Measurements from ENCODE around the gene ADRA2C.

ADRA2C gene

DNA sequence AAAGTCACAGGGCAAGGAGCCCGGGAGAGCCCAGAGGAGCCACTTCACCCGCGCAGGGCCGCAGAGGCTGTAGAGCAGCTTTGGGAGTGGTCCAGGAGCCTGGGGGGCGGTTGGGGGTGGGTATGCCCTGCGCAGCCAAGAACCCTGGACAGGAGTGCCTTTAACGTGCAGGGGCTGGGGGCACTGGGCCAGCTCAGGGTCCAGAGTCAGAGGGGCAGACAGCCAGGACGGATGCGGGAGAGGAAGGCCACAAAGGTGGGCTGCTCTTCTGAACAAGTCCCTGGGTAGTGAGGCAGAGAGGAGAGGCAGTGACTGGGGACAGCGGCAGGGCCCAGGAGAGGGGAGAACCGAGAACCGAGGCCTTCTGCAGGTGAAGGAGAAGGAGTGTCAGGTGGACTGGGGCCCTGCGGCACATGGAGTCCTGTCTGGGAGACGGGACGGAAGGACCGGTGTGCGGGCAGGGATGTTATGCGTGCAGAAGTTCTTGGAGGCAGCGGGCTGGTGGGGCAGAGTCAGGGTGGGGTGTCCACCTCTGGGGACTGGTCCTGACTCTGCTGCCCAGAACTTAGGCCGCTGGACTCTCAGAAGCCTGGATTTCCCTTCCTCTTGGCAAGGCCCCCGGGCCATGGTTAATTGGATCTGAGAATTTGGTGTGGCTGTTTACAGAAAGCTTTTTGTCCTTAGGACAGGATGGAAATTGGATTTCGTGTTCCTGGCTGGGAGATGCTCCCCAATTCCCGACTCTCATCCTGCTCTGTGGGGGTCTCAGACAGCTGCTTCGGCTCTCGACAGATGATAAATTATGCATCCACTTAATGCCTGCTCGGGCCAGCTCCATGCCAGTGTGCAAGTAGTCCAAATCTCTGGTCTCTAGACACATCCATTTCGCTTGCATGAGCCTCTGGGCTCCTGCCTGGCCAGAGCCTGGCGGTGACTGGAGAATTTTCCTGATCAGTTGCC, 31.9 kb downstream of the ADRA2C start:
- no peak for DNase-seq (ENCODE audit: low read depth)

DNA sequence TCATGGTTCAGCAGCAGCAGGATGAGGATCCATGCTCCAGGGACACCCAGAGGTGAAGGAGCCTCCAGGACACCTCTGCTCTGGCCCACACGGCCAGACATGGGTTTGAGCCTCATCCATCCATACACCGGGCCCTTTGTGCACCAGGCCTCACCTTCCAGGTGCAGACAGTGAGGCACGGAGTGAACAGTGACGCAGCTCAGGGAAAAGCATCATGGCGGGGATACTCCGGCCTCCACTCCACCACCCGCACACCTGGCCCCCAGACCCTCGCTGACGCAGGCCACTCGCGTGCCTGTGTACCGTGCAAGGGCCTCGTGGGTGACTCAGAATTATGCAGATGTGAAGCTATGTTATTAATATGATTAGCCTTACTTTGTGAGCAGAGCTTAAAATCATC, 33.3 kb downstream of the ADRA2C start:
- DNase-seq (ENCODE audit: low read depth): no peak

DNA sequence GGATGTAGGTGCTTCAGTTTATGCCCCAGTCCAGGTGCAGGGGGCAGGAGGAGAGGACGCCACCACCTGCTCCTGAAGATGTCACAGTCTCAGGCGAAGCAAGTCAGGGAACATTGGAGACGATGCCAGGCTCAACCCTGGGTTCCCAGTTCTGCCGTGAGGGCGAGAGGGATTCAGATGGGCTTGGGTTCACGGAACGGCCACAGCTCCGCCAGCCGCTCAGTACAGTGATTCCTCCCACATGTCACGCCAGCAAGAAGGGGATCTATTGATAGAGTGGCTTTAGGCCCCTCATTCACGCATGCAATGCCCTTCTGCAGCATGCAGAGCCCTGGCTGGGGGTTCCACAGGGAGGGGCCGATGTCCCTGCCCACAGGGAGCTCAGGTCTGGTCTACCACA, 34.2 kb downstream of the ADRA2C start:
- no peak for DNase-seq (ENCODE audit: low read depth)

DNA sequence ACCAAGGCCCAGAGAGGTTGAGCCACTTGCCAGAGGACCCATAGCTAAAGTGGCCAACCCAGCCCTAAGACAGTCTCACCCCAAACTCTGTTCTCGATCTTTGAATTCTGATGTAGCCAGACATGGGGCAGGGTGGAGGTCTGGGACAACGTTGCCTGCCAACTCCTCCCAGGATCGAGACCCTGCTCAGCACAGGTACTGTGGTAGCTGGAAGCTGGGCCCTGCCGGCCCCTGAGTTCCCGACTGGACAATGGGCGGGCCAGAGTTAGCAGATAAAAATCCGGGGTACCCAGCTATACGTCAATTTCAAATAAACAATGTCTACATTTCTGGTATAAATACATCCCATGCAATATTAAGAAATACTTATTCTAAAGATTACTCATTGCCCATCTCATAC, 35.3 kb downstream of the ADRA2C start:
- no peak for DNase-seq (ENCODE audit: low read depth)

DNA sequence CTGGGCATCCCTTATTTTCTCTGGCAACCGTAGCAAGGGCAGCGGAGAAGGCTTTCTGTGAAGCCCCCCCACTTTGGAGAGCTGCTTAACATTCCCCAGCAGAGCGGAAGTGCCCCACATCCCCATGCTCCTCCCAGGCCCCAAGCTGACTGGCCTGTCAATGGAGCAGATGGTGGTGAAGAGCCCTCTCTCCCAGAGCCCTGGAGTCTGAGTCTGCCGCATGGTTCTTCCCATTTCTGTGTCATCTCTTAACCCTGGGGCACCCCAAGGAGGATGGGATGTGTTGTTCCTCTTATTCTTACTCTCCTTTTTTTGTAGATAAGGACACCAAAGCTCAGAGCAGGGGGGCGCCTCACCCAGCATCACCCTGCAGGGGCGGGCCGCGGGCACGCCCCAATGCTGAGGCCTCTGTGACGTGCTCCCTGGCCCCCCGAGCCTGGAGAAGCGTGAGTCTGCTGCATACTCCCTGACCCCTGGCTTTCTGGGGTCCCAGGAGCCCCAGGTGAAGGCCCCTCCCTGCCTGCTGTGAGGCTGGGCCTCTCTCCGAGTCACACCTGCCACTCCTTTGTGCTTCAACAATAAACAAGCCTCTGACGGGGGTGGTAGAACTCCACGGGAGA, 35.9 kb downstream of the ADRA2C start:
- no peak for DNase-seq (ENCODE audit: low read depth)

DNA sequence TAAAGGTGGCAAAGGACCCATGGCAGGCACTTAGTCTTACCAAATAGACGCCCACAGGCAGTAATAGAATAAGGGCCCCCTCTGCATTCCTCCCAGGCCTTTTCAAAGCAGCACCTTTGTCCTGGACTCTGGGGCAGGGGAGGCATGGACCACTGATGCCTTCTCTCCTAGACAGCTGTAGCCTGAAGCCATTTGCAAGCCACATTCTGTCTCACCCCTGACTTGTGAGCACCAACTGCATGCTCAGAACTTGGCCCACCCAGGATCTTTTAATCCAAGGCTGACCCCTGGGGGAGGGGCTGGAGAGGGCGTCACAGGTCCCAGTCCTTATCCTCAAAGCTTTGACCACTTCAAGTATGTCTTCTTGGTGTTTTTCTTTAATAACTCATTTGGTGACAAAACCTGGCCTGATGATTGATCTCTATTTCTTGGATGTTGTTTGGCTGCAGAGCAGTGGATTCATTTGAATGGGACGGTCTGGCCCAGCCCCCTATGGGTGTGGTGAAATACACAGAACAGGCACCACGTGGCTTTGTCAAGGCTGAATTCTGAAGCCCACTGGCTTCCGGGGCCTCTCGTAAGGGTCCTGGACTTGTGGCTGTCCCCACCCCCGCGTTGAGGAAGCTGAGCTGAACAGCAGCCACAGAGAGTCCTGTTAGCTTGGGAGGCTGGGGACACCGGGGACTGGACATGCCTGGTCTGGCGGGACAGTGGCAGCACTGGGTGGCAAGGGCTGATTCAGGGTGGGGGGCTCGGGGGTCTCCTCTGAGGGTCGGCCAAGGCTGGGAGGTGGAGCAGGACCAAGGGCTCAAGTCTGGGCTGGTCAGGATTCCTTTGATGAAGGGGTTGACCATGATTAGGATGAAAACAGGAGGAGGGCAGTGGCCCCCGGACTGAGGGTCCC, 36.6 kb downstream of the ADRA2C start:
- DNase-seq (ENCODE audit: low read depth): no peak

DNA sequence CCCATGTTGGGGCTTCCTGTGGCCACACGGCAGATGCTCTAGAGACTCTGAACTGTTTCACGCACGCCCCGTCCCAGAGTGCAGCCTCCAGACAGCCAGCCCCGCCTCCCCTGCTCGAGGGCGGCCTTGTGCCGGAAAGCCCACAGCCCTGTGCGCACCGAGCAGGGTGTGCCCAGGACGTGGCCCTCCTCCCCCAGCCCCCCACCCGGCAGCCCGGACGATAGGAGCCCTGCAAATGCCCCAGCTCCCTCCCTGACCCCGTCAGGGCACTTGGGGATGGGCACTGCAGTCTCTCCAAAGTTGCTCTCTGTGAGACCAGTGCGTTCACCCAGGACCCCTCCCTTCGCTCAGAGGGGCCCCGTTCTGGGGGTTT, 37.3 kb downstream of the ADRA2C start:
- DNase-seq (ENCODE audit: low read depth): no peak

DNA sequence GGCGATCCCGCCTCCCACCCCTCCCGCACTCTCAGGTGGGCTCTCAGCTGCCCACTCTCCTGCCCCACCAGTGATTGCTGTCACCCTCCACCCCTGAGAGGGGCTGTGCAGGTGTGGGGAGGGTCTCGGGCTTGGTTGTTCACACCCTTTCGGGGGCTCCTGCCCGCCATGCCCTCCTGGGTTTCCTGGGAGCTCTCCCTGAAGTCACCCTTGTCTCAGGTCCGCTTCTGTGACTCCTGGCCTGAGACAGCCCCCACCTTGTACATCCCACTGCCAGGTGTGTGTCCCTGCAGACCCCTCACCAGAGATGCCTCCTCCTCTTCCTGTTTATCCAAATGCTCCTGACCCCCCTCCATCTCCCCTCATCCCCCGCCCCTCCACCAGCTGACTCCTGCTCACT, 37.8 kb downstream of the ADRA2C start:
- no peak for DNase-seq (ENCODE audit: low read depth)

DNA sequence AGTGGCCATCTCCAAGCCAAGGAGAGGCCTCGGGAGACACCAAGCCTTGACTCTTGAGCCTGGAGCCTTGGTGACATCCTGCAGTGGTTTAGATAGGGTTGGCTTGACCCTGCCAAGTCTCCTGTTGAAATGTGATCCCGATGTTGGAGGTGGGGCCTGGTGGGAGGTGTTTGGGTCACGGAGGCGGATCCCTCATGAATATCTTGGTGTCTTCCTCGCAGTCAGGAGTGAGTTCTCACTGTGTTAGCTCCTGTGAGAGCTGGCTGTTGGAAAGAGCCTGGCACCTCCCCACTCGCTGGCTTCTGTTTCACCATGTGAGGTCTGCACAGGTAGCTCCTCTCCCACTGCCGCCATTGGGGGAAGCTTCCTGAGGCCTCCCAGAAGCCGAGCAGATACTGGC, 38.8 kb downstream of the ADRA2C start:
- no peak for DNase-seq (ENCODE audit: low read depth)

DNA sequence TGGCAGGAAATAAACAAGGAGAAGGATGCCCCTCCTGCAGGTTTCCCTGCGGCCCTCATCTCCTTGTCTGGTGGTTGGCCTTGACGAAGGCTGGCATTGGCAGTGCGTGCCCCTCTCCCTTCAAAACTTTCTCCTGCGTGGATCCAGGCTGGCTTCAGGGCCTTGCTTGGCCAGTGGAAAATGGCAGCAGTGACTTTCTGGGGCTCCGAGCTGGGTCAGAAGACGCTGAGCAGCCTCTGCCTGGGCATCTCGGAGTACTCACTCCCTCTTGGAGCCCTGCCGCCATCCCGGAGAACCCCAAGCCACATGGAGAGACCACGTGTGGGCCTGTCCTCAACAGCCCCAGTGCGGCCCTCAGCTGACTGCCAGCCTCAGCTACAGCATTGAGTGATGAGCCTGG, 39.5 kb downstream of the ADRA2C start:
- DNase-seq (ENCODE audit: low read depth): no peak

DNA sequence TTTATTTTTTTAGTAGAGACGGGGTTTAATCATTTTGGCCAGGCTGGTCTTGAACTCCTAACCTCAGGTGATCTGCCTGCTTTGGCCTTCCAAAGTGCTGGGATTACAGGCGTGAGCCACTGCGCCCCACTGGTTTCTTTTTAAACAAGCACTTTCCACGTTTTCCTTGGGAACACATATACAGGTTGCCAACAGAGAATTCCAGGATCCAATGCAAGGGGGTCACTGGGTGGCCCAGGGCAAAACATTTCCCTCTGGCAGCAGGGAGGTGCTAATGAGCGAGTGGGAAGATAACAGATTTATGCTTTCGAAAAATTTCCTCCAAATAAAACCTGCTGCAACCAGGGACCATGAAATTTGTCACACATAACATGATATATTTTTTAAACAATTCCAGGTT, 41.1 kb downstream of the ADRA2C start:
- no peak for DNase-seq (ENCODE audit: low read depth)

DNA sequence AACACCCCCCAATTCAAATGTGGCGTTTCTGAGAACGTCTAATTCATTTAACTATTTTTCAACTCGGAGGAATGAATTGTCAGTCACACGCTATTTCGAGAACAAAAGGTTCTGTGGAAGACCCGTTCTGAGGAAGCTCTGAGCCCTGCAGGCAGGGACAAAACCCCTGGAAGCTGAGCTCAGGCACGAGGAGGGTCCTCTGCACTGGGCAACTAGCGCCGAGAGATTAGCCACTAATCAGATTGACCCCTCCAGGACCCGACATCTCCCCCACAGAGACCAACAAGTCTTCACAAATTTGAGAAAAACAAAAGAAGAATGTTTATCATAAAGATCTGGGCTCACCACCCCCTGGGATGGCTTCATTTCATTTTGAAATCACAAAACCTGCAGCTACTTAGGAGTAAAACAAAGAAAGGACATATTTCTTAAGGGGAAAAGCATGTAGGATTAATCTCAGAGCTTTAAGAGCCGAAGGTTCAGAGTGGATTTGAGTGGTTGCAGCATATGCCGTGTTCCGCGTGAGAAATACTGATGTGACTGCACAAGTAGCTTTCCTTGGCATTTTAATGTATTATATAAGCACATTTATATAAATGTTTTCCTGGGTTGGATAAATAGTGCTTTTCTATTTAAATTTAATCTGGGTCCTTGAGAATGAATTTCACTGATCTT, 41.8 kb downstream of the ADRA2C start:
- DNase-seq (ENCODE audit: low read depth): no peak

DNA sequence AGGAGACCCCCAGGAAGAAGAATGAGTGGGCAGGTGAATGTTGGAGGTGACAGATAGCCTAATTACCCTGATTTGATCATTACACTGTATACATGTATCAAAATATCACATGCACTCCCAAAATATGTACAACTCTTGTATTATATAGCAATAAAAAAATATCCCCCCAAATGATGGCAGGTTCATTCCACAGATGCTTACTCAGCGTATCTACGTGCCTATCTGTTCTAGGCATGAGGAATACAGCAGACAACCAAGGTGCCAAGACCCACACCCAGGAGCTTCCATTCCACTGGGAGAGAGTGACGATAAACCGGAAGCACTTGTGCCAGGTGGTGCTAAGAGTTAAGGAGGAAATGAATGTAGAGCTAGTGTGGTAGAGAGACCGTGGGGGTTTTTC, 42.4 kb downstream of the ADRA2C start:
- DNase-seq (ENCODE audit: low read depth): no peak

DNA sequence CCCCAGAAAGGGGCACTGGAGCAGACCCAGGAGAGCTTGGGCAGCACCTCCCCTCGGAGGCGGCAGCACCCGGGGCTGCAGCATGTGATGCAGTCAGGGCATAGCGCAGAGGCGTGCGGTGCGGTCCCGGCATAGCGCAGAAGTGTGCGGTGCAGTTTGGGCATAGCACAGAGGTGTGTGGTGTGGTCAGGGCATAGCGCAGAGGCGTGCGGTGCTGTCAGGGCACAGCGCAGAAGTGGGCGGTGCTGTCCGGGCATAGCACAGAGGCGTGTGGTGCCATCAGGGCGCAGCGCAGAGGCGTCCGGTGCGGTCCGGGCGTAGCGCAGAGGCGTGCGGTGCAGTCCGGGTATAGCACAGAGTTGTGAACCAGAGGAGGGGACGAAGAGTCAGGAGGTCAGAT, 42.8 kb downstream of the ADRA2C start:
- DNase-seq (ENCODE audit: low read depth): no peak

DNA sequence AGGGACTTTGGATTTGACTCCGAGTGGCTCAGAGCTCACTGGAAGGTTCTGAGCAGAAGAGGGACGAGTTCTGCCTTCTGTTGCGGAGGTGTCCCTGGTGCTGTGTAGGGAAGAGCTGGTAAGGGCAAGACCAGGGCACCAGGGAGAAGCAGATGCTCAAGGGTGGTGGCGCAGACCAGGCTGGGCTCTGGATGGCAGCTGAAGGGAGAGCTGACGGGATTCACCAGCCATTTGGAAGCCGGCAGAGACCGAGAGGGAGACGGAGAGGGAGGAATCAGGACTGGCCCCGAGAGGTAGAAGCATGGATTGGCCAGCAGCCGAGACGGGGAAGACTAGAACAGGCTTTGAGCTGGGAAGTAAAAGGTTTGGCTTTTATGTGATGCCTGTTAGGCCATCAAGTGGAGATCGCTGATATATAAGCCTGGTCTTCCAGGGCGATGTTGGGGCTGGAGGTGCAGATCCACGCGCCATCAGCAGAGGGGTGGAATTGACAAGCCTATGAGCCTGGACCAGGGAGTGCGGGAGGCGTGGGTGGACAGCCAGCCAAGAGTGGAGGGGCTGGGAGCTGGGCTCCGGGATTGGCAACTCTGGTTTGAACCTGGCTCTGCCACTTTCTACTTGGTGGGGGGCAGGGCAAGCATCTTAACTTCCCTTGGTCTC, 43.4 kb downstream of the ADRA2C start:
- DNase-seq (ENCODE audit: low read depth): no peak

DNA sequence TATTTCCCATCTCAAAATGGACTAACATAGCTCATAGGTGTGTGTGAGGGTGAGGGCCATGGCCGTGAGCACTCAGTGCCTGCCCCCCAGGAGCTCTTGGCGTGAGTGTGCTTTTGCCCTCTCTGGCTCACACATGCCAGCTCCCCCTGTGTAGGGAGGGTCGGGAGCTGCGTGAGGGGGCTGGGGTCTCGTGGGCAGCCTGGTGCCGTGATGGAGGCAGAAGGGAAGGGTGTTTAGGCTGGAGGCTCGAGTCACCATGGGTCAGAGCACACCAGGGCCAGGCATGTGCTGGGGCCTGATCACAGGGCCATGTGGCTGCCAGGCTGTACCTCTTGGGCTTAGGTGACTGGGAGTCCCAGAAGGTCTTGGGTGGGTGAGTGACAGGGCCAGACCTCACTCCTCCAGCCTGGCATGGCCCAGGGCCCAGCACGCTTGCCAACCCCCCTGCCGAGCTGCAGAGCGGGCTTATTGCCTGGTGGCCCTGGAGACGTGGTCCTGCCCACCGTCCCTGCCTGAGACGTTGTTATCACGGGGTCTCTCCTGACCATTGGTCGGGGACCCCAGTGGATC, 44.0 kb downstream of the ADRA2C start:
- DNase-seq (ENCODE audit: low read depth): no peak

DNA sequence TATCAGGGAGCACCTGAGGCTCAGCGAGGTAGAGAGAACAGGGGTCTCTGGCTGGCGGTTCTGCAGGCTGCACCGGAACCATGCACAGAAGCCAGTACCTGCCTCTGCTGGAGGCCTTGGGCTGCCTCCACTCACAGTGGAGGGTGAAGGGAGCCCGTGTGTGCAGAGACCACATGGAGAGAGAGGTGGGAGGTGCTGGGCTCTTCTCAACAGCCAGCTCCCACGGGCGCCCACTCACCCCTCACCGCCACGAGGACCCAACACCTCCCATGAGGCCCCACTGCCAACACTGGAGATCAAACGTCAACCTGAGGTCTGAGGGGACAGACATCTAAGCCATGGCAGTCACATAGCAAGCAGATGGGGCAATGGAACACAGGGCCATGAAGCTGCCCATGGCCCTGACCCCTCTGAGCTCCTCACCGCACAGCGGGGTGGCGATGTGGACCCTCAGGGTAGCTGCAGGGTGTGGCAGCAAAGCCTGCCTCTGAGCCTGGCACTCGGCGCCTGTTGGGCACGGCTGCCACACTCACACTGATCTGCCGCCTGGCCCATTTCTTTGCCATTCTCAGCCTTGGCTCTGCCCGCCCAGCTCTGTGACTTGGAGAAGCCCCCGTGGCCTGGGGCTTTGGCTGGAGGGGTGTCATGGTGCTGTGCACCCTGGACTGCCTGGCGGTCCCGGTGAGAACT, 44.8 kb downstream of the ADRA2C start:
- DNase-seq (ENCODE audit: low read depth): no peak

DNA sequence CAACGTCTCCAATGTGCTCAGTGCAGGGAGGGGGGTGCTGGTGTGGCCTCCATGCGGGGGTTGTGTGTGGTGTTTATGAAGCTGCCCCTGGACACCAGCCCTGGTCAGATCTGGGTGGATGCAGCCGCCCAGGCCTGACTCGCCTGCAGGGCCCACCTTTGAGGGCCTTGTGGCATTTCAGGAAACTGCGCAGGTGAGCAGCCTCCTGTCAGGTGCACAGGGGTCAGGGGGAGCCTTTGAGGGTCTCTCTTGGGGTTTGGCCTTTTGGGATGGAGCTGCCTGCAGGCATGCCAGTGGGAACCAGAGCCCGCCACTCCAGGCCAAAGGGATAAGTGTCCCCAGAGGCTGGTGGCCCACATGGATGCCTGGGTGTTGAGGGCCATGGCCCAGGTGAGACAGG, 45.4 kb downstream of the ADRA2C start:
- DNase-seq (ENCODE audit: low read depth): no peak

DNA sequence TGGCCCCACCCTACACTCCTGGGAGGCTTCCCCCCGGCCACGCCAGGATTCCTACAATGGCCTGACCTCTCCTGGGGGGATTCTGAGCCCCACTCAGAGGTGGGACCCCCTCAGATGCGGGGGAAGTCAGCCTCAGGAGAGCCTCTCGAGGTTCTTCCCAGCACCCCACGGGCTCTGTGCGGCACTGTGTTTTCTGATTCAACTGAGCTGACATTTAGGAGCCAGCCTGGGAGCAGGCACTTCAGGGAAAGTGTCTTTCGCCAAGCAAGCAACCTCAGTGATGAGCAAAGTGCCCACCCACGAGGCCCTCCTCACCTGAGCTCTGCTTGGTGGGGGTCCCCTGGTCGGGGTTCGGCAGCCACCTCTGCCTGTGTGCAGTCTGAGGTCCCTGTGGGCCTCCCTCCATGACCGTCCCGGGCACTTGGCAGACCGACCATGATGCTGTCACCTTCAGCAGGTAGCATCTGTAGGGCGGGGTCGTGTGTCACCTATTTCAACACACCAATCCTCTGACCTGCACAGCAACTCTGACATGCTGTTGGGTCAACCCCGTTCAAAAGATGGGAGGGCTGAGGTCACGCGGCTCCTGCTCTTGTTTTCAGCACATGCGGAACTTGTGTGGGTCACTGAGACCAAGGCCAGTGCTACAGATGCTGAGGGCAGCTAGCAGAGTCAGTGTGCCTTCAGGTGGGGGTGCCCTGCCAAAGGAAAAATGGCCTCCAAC, 46.2 kb downstream of the ADRA2C start:
- no peak for DNase-seq (ENCODE audit: low read depth)

Data from EH (cell line).